GM18526 (cell line): ENCODE results near the gene FAM216A.

ENCODE experiments used
- POLR2A ChIP-seq: IDR thresholded peaks from 3 replicates; pipeline ENCODE4 v1.6.1; 2011; ENCODE audit not compliant: insufficient read length; ENCODE audit errors: extremely low read depth

Gene FAM216A

GRCh38 chr12:110468214-110469048 is at the start of gene FAM216A, which contains the start of gene GPN3:
Gene FAM216A, plus strand, starts transcription at chr12:110468845. Its CDS starts 31 bp downstream, at chr12:110468876.
Gene GPN3, minus strand, starts transcription at chr12:110468257. Its CDS starts 54 bp downstream, at chr12:110468203.
- peak; percentile 82 for TF ChIP-seq POLR2A

- TF ChIP-seq POLR2A = no peak
Measured at GRCh38 chr12:110421159-110421661, 47.4 kb upstream of the FAM216A start.

- no peak for TF ChIP-seq POLR2A
Measured at GRCh38 chr12:110421701-110422100, 46.9 kb upstream of the FAM216A start.

GRCh38 chr12:110424237-110424636 is 44.4 kb upstream of the FAM216A start:
- no peak for TF ChIP-seq POLR2A

GRCh38 chr12:110426406-110426805 is 42.2 kb upstream of the FAM216A start:
- no peak for TF ChIP-seq POLR2A

GRCh38 chr12:110431957-110432587 is 36.6 kb upstream of the FAM216A start:
- no peak for TF ChIP-seq POLR2A

GRCh38 chr12:110436231-110436630 is 32.4 kb upstream of the FAM216A start:
- no peak for TF ChIP-seq POLR2A

GRCh38 chr12:110444455-110444854 is 24.2 kb upstream of the FAM216A start:
- TF ChIP-seq POLR2A = no peak

GRCh38 chr12:110449799-110450497 is 18.7 kb upstream of the FAM216A start, which contains the start of gene ARPC3:
Gene ARPC3, minus strand, starts transcription at chr12:110450337. Its CDS starts 77 bp downstream, at chr12:110450260.
- peak; percentile 77 for TF ChIP-seq POLR2A

GRCh38 chr12:110451263-110451662 is 17.4 kb upstream of the FAM216A start:
- no peak for TF ChIP-seq POLR2A

- TF ChIP-seq POLR2A = no peak
Measured at GRCh38 chr12:110453569-110454296, 14.9 kb upstream of the FAM216A start.

- no peak for TF ChIP-seq POLR2A
Measured at GRCh38 chr12:110458756-110459155, 9.9 kb upstream of the FAM216A start.

- TF ChIP-seq POLR2A = no peak
Measured at GRCh38 chr12:110465024-110465423, 3.6 kb upstream of the FAM216A start.

- no peak for TF ChIP-seq POLR2A
Measured at GRCh38 chr12:110466791-110467190, 1.9 kb upstream of the FAM216A start.

GRCh38 chr12:110467847-110468213 is 815 bp upstream of the FAM216A start:
- TF ChIP-seq POLR2A = no peak
